Measurements from ENCODE around the gene FAF1. TPM values are rescaled to one million over a fixed set of nuclear protein-coding genes. Genes with fewer than 3 reads are reported as not detected.

The FAF1 gene
- total RNA-seq, 4 donors from 2014 or later: 25.1 to 74.6 (median 37.2) TPM

DNA sequence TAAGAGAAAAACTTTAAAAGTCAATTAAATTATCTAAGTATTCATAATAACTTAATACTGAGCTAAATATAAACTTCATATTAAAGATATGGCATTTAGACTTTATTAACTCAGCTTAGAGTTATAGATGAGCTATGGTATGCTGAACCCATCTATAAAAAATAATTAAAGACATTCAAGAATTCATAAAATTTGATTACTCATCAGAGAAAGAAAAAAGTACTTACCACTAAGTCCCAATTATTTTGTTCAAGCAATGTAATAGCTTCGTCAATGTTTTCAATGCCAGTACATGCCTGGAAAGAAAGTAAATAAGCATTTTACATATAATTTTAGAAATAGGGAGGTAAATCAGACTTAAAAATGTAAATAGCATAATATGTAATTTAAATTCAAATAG, 102.4 kb downstream of the FAF1 start:
- intact Hi-C loops (cut with DNase I; ENCODE audit: low total_unique reads) (no loop called here), in situ Hi-C loops (cut with MboI; ENCODE audit: low pct_ligation_motif_present in 1 of 4, low pct_unique_long_range_greater_than_20kb in 1 of 4, low sequenced_read_pairs in 3 of 4) (no loop called here)
- WGBS, 2 donors (ENCODE audit: low coverage in 1 of 2): 94 to 95% methylated on average over 1 of the region's 1 CpG
- H3K9me3 ChIP-seq: peaks cover 12 to 15% of the 10 kb centered on the region in 2 donors
- H3K4me1 ChIP-seq: peaks cover 0 to 17% (median 8%) of the 10 kb centered on the region in 4 donors
- H3K36me3 ChIP-seq: no peaks in the 10 kb centered on the region
- no peak overlapping the region for H3K4me3 ChIP-seq
- H3K27me3 ChIP-seq: no peaks in the 10 kb centered on the region
- DNase-seq: no peak
- no peak overlapping the region for H3K27ac ChIP-seq
- TF ChIP-seq POLR2AphosphoS5 (IDR thresholded peaks at IDR 0.05) (no peak), POLR2A (IDR thresholded peaks at IDR 0.05) (no peak), EP300 (IDR thresholded peaks at IDR 0.05; ENCODE audit: low read depth) (no peak)
- TF ChIP-seq, protein P1, sequence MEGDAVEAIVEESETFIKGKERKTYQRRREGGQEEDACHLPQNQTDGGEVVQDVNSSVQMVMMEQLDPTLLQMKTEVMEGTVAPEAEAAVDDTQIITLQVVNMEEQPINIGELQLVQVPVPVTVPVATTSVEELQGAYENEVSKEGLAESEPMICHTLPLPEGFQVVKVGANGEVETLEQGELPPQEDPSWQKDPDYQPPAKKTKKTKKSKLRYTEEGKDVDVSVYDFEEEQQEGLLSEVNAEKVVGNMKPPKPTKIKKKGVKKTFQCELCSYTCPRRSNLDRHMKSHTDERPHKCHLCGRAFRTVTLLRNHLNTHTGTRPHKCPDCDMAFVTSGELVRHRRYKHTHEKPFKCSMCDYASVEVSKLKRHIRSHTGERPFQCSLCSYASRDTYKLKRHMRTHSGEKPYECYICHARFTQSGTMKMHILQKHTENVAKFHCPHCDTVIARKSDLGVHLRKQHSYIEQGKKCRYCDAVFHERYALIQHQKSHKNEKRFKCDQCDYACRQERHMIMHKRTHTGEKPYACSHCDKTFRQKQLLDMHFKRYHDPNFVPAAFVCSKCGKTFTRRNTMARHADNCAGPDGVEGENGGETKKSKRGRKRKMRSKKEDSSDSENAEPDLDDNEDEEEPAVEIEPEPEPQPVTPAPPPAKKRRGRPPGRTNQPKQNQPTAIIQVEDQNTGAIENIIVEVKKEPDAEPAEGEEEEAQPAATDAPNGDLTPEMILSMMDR (IDR thresholded peaks at IDR 0.05): no peak

DNA sequence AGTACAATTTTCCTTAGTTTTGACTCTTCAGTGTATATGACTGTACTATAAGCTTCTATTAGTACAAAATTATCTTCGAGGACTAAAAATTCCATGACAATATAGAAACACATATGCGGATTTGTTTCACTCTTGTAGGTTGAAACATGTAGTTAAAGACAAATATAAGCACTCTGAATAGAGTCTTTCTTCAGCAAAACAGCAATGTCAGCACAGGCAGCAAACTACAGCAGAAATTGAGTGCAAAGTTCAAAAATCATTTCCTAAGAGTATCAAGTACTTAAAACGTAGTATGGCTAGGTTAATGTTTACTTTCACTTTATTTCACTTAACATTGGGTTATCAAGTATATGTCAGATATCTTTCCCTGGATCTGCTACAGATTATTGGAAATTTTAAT, 106.7 kb downstream of the FAF1 start:
- Histone ChIP-seq H3K9me3 (no peaks in the 10 kb centered on the region), H3K4me3 (peak overlapping the region in 1 of 4 donors; percentile 4), H3K27me3 (no peaks in the 10 kb centered on the region), H3K36me3 (no peaks in the 10 kb centered on the region), H3K27ac (peak overlapping the region; percentile 24 to 57 (median 38)), H3K4me1 (peaks cover 0 to 39% (median 18%) of the 10 kb centered on the region in 4 donors)
- intact Hi-C loops (cut with DNase I; ENCODE audit: low total_unique reads): no loop called here
- 44 to 48% methylated on average over 3 of the region's 3 CpGs for whole genome bisulfite sequencing, 2 donors (ENCODE audit: low coverage in 1 of 2)
- DNase-seq: no peak
- TF ChIP-seq, protein P1 (IDR thresholded peaks at IDR 0.05): no peak
- no peak for TF ChIP-seq POLR2A (IDR thresholded peaks at IDR 0.05)
- no peak for TF ChIP-seq EP300 (IDR thresholded peaks at IDR 0.05; ENCODE audit: low read depth)
- no peak for TF ChIP-seq POLR2AphosphoS5 (IDR thresholded peaks at IDR 0.05)
- in situ Hi-C loops (cut with MboI; ENCODE audit: low pct_ligation_motif_present in 1 of 4, low pct_unique_long_range_greater_than_20kb in 1 of 4, low sequenced_read_pairs in 3 of 4): no loop called here

DNA sequence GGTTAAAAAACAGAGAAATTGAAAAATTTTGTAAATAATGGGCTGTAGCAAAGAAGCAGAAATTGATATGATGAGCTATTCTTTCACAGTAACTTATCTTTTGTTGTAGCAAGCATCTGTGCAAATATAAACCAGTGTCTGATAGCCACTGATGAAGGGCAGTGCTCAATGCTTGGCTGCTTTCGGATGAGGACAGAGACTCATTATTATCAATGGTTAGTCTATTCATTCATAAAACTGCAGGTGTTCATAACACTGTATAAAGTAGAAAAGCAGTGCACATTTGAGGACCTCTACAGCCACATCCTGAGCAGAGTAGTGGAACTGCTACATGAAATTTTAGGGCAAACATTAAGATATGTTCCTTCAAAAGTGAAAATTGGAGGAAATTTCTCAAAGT, 107.2 kb downstream of the FAF1 start:
- 45 to 48% methylated on average over 1 of the region's 1 CpG for WGBS, 2 donors (ENCODE audit: low coverage in 1 of 2)
- Histone ChIP-seq H3K4me3 (peak overlapping the region in 1 of 4 donors; percentile 4), H3K27me3 (no peaks in the 10 kb centered on the region), H3K4me1 (peaks cover 0 to 39% (median 18%) of the 10 kb centered on the region in 4 donors), H3K9me3 (no peaks in the 10 kb centered on the region), H3K27ac (peak overlapping the region; percentile 24 to 57 (median 38)), H3K36me3 (no peaks in the 10 kb centered on the region)
- intact Hi-C loops (cut with DNase I; ENCODE audit: low total_unique reads): no loop called here
- TF ChIP-seq EP300 (IDR thresholded peaks at IDR 0.05; ENCODE audit: low read depth): no peak
- no peak for TF ChIP-seq POLR2A (IDR thresholded peaks at IDR 0.05)
- no peak for TF ChIP-seq POLR2AphosphoS5 (IDR thresholded peaks at IDR 0.05)
- TF ChIP-seq, protein P1 (IDR thresholded peaks at IDR 0.05): no peak
- in situ Hi-C loops (cut with MboI; ENCODE audit: low pct_ligation_motif_present in 1 of 4, low pct_unique_long_range_greater_than_20kb in 1 of 4, low sequenced_read_pairs in 3 of 4): no loop called here
- no peak for DNase-seq

DNA sequence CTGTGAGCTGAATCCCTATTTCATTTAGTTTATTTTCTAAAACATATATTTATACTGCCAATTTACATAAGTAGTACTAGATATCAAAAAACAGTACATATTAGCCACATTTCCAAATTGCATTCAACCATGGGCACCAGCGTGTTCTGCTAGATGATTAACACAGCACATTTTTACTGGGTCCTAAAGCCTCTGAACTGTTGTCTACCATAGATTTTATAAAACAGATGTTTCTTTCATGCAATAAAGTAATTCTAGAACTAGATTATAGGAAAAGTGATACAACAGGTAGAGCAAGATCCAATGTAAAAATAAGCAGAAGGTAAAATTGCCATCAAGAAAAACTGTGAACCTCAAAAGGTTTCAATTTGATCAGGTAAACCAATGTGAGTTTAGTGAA, 108.6 kb downstream of the FAF1 start:
- intact Hi-C loops (cut with DNase I; ENCODE audit: low total_unique reads): no loop called here
- peaks cover 0 to 39% (median 18%) of the 10 kb centered on the region in 4 donors for H3K4me1 ChIP-seq
- H3K27me3 ChIP-seq: no peaks in the 10 kb centered on the region
- H3K27ac ChIP-seq: peak overlapping the region in 3 of 4 donors; percentile 23 to 46 (median 34)
- no peaks in the 10 kb centered on the region for H3K36me3 ChIP-seq
- 53 to 63% methylated on average over 1 of the region's 1 CpG for WGBS, 2 donors (ENCODE audit: low coverage in 1 of 2)
- no peaks in the 10 kb centered on the region for H3K9me3 ChIP-seq
- no peak for DNase-seq
- in situ Hi-C loops (cut with MboI; ENCODE audit: low pct_ligation_motif_present in 1 of 4, low pct_unique_long_range_greater_than_20kb in 1 of 4, low sequenced_read_pairs in 3 of 4): no loop called here
- TF ChIP-seq, protein P1 (IDR thresholded peaks at IDR 0.05): no peak
- no peak for TF ChIP-seq EP300 (IDR thresholded peaks at IDR 0.05; ENCODE audit: low read depth)
- no peak for TF ChIP-seq POLR2AphosphoS5 (IDR thresholded peaks at IDR 0.05)
- TF ChIP-seq POLR2A (IDR thresholded peaks at IDR 0.05): no peak
- H3K4me3 ChIP-seq: peak overlapping the region in 1 of 4 donors; percentile 9

All from transverse colon (tissue), 4 donors.